ENCODE measurements around the gene PPP2R2C. TPM values are rescaled to one million over a fixed set of nuclear protein-coding genes. Genes with fewer than 3 reads are reported as not detected.

The PPP2R2C gene
- total and polyA plus RNA-seq, 9 of the 15 experiments (the other 6 are each of a cell fraction or from before 2014, with no cell fraction given): 0.04 to 0.06 TPM; not detected in 7

DNA sequence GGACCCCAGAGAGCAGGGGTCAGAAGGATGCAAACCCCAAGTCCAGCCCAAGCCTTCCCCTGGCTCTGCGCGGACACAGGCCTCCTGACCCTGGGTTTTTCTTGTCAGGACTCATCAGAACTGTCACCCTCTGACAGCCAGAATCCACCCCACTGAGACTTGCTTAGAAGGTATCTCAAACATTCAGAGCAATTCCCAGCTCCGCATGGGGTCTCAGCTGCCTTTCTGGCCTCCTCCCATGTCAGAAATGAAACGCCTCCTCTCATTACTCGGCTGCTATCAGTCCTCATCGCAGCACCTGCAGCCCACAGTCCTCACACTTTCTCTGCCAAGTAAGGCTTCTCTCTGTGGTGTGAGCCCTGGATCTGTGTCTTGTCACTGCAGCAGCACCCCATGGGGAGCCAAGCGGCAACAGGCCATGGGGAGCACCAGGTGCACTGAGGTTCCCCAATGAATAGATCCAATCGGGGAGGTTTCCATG lies 105.0 kb downstream of the PPP2R2C start:
- DNase-seq (ENCODE audit: extremely low read depth in 1 of 4, low spot score in 3 of 4): no peak
- Histone ChIP-seq H3K27ac (ENCODE audit: extremely low read depth, low read depth, low read length) (no peak overlapping the region), H3K27me3 (ENCODE audit: control insufficient read depth in 2 of 2, insufficient read depth in 2 of 2, low read length in 2 of 2) (peaks cover 16 to 68% of the 10 kb centered on the region in 2 experiments; a peak in 4 of 5 replicates), H4K20me1 (replicated peaks; ENCODE audit: control insufficient read depth, insufficient read depth, low read length) (no peaks in the 10 kb centered on the region; the same call in 1 of the 2 replicates), H3K4me2 (ENCODE audit: insufficient read depth, low read length) (no peak overlapping the region), H3K9me1 (ENCODE audit: control insufficient read depth, insufficient read depth, low read length) (peaks cover 5% of the 10 kb centered on the region), H3K4me3 (no peak overlapping the region), H3K9ac (ENCODE audit: insufficient read depth in 1 of 2, low read depth in 2 of 2, low read length in 2 of 2) (no peak overlapping the region), H3K4me1 (replicated peaks in 1 of 2; ENCODE audit: control insufficient read depth in 2 of 2, insufficient read depth in 2 of 2, low read length in 2 of 2) (no peaks in the 10 kb centered on the region; a peak in 1 of 5 replicates), H2AFZ (ENCODE audit: low read depth, low read length) (no peak overlapping the region), H3K36me3 (ENCODE audit: control insufficient read depth, insufficient read depth, low read length) (no peaks in the 10 kb centered on the region), H3K79me2 (ENCODE audit: control insufficient read depth, insufficient read depth, low read length) (no peaks in the 10 kb centered on the region), H3K9me3 (replicated peaks; ENCODE audit: control insufficient read depth, insufficient read depth, low read depth, low read length) (no peaks in the 10 kb centered on the region)
- in situ Hi-C loops (cut with MboI): no loop called here
- no TSS peak for BruUV-seq (replicated peaks)
- intact Hi-C loops (cut with micrococcal nuclease): no loop called here
- ChIA-PET POLR2A (interaction anchor here (0.8 kb wide), 1 partner anchor 13 kb away, joined by 3 read pairs; no protein-coding TSS in a partner anchor), CTCF (ENCODE audit: low intra/inter-chr PET ratio) (no interaction called here)
- WGBS (ENCODE audit: insufficient coverage, low coverage, missing lambda C conversion rate): 0% methylated on average over 8 of the region's 8 CpGs
- ATAC-seq: no peak
- FAIRE-seq: no peak
- TF ChIP-seq, protein P1, sequence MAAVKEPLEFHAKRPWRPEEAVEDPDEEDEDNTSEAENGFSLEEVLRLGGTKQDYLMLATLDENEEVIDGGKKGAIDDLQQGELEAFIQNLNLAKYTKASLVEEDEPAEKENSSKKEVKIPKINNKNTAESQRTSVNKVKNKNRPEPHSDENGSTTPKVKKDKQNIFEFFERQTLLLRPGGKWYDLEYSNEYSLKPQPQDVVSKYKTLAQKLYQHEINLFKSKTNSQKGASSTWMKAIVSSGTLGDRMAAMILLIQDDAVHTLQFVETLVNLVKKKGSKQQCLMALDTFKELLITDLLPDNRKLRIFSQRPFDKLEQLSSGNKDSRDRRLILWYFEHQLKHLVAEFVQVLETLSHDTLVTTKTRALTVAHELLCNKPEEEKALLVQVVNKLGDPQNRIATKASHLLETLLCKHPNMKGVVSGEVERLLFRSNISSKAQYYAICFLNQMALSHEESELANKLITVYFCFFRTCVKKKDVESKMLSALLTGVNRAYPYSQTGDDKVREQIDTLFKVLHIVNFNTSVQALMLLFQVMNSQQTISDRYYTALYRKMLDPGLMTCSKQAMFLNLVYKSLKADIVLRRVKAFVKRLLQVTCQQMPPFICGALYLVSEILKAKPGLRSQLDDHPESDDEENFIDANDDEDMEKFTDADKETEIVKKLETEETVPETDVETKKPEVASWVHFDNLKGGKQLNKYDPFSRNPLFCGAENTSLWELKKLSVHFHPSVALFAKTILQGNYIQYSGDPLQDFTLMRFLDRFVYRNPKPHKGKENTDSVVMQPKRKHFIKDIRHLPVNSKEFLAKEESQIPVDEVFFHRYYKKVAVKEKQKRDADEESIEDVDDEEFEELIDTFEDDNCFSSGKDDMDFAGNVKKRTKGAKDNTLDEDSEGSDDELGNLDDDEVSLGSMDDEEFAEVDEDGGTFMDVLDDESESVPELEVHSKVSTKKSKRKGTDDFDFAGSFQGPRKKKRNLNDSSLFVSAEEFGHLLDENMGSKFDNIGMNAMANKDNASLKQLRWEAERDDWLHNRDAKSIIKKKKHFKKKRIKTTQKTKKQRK (IDR thresholded peaks at IDR 0.05; ENCODE audit: borderline replicate concordance, low read depth, low read length): no peak
- TF ChIP-seq ZBTB8A (IDR thresholded peaks at IDR 0.05; ENCODE audit: partially characterized antibody) (no peak), CREB1 (IDR thresholded peaks at IDR 0.05) (no peak), CREB1 (CRISPR knock-in tag; IDR thresholded peaks at IDR 0.05) (no peak), GABPB2 (CRISPR knock-in tag; conservative IDR thresholded peaks at IDR 0.05) (no peak), NFRKB (IDR thresholded peaks at IDR 0.05; ENCODE audit: low read depth) (no peak), CEBPG (CRISPR knock-in tag; IDR thresholded peaks at IDR 0.05) (no peak), CEBPG (tag; conservative IDR thresholded peaks at IDR 0.05 in 1 of 2, IDR thresholded peaks at IDR 0.05 in 1 of 2) (no peak), EGR1 (conservative IDR thresholded peaks at IDR 0.05) (no peak), ZNF174 (CRISPR knock-in tag; IDR thresholded peaks at IDR 0.05) (no peak)
- TF ChIP-seq, protein P2, sequence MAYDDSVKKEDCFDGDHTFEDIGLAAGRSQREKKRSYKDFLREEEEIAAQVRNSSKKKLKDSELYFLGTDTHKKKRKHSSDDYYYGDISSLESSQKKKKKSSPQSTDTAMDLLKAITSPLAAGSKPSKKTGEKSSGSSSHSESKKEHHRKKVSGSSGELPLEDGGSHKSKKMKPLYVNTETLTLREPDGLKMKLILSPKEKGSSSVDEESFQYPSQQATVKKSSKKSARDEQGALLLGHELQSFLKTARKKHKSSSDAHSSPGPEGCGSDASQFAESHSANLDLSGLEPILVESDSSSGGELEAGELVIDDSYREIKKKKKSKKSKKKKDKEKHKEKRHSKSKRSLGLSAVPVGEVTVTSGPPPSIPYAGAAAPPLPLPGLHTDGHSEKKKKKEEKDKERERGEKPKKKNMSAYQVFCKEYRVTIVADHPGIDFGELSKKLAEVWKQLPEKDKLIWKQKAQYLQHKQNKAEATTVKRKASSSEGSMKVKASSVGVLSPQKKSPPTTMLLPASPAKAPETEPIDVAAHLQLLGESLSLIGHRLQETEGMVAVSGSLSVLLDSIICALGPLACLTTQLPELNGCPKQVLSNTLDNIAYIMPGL (CRISPR knock-in tag; IDR thresholded peaks at IDR 0.05): no peak
- TF ChIP-seq, protein P3, sequence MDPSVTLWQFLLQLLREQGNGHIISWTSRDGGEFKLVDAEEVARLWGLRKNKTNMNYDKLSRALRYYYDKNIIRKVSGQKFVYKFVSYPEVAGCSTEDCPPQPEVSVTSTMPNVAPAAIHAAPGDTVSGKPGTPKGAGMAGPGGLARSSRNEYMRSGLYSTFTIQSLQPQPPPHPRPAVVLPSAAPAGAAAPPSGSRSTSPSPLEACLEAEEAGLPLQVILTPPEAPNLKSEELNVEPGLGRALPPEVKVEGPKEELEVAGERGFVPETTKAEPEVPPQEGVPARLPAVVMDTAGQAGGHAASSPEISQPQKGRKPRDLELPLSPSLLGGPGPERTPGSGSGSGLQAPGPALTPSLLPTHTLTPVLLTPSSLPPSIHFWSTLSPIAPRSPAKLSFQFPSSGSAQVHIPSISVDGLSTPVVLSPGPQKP (CRISPR knock-in tag; IDR thresholded peaks at IDR 0.05): no peak
- TF ChIP-seq, protein P4, sequence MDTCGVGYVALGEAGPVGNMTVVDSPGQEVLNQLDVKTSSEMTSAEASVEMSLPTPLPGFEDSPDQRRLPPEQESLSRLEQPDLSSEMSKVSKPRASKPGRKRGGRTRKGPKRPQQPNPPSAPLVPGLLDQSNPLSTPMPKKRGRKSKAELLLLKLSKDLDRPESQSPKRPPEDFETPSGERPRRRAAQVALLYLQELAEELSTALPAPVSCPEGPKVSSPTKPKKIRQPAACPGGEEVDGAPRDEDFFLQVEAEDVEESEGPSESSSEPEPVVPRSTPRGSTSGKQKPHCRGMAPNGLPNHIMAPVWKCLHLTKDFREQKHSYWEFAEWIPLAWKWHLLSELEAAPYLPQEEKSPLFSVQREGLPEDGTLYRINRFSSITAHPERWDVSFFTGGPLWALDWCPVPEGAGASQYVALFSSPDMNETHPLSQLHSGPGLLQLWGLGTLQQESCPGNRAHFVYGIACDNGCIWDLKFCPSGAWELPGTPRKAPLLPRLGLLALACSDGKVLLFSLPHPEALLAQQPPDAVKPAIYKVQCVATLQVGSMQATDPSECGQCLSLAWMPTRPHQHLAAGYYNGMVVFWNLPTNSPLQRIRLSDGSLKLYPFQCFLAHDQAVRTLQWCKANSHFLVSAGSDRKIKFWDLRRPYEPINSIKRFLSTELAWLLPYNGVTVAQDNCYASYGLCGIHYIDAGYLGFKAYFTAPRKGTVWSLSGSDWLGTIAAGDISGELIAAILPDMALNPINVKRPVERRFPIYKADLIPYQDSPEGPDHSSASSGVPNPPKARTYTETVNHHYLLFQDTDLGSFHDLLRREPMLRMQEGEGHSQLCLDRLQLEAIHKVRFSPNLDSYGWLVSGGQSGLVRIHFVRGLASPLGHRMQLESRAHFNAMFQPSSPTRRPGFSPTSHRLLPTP (IDR thresholded peaks at IDR 0.05; ENCODE audit: borderline replicate concordance, extremely low read depth, insufficient read length): no peak
